HG03342 (cell line): ENCODE measurements around the gene F2RL3.

ENCODE experiments used
- ATAC-seq: cut with Tn5 transposase; IDR thresholded peaks from one replicate; pipeline ENCODE4 v1.9.1; 2021; ENCODE audit warnings: mild to moderate bottlenecking, moderate library complexity; ENCODE audit not compliant: unreplicated experiment

The F2RL3 gene

GRCh38 chr19:16892868-16893685, 4.3 kb downstream of the F2RL3 start:
- no peak for ATAC-seq

DNA sequence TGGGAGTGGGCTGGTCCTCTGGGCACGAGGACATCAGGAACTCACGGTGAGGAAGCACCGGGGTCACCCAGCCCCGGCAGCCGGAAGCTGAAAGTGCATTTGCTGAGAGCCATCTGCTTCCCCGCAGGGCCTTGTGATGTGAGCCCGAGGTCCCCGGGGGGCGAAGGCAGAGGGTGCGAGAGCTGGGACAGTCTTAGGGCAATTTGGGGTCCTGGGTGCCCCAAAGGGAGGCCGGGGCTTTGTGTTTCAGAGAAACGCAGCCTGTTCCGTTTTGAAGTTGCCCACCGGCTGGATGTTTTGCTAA, 4.8 kb downstream of the F2RL3 start:
- no peak for ATAC-seq

GRCh38 chr19:16894080-16894479, 5.3 kb downstream of the F2RL3 start:
- no peak for ATAC-seq

GRCh38 chr19:16895467-16896145, 6.8 kb downstream of the F2RL3 start:
- no peak for ATAC-seq

- ATAC-seq: peak; percentile 28
Measured at GRCh38 chr19:16896146-16897028, 7.6 kb downstream of the F2RL3 start.

DNA sequence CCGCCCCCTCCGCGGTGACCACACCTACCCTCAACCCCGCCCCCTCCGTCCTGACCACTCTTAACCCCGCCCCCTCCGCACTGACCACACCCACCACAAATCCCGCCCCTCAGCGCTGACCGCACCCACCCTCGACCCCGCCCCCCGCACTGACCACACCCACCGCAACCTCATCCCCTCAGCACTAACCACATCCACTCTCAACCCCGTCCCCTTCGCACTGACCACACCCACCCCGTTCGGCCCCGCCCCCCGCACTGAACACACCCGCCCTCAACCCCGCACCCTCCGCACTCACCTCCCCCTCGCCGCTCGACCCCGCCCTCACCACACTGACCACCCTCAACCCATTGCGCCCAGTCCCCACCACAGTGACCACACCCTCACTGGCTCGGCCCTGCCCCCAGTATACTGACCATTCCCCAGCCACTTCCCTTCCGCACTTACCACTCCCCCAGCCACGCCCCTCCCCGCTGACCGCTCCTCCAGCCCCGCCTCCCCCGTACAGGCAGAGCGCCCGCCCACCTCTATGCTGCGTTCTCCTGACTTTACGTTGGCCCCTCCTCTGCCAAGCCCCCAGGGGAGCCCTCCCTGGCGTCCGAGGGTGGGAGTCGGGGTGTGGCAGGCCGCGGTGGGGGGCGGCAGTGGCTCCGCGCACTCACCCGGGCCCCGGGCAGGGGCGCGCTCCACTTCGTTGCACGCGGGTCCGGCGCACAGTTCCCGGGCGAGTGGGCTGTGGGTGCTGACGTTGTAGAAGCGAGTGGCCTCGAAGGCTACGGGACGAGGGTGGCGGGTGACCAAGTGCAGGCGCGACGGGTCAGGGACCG, 8.4 kb downstream of the F2RL3 start:
- peak; percentile 38 for ATAC-seq

DNA sequence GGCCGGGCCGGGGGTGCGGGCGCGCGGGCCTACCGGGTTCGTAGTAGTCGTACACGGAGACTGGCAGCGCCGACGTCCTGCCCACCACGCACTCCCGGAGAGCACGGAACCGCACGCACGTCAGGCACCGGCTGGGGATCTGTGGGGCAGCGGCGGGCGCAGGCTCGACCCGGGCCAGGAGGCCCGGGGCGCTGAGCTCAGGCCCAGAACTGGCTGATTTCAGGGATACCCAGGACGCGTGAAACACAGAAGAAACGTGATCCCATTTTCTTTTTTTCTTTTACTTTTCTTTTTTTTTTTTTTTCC, 9.0 kb downstream of the F2RL3 start:
- peak; percentile 9 for ATAC-seq

DNA sequence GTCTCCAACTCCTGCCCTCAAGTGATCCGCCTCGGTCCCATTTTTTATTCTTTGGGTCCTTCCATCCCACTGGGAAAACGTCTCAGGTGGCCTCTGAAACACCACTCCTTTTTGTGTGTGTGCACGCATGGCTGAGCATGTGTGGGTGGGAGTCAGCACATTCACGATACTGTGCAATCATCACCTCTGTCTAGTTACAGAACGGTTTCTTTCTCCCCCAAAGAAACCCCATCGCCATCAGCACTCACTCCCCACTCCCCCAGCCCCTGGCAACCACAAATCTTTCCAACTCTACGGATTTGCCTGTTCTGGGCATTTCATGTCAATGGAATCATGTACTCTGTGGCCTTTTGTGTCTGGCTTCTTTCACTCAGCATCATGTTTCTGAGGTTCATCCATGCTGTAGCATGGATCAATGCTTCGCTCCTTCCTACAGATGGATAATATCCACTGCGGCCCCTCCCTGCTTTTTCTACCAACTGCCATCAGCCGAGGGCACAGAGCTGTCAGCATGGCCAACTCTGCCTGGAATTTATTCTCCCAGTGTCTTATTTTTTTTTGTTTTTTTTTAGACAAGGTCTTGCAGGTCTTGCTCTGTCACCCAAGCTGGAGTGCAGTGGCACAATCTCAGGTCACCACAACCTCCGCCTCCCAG, 9.7 kb downstream of the F2RL3 start:
- no peak for ATAC-seq

DNA sequence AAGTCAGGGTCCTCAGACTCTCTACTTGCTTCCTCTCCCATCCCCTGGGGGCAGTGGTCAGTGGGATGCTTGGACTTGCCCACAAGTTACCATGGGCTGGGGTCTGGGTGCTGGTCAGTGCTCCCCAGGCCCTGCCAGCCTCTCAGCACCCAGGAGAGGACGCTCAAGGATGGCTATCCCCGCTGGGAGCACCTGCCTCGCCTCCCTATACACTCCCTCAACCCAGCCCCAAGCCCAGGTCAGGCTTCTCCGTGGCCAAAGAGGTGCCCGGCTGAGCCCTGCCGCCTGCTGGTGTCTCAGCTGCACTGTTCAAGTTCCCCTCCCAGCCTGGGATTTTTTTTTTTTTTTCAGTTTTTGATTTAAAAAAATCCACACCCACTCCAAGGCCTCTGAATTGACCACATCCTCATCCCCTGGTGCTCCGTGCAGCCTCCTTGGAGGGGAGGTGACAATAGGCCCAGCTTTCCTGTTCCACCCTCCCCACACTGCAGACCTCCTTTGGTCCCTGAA, 10.8 kb downstream of the F2RL3 start:
- ATAC-seq: no peak

GRCh38 chr19:16901491-16902175, 12.8 kb downstream of the F2RL3 start:
- no peak for ATAC-seq

DNA sequence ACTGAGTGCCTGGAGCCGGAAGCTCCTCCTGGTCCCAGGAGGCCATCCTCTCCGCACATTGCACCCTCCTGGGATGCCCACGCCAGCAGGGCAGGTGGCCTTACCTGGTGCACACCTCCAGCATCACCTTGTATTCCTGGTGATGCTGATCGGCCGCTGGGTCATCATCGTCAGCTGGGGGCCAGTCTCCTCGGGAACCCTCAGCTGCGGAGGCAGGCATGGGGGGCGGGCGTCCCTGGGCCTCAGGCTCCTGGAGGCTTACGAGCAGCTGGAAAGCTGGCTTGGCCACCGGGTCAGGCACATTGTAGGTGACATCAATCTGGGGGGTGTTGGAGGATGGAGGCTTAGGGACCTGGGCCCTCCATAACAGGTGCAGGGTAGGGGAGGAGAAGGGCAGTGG, 13.7 kb downstream of the F2RL3 start:
- ATAC-seq: no peak

DNA sequence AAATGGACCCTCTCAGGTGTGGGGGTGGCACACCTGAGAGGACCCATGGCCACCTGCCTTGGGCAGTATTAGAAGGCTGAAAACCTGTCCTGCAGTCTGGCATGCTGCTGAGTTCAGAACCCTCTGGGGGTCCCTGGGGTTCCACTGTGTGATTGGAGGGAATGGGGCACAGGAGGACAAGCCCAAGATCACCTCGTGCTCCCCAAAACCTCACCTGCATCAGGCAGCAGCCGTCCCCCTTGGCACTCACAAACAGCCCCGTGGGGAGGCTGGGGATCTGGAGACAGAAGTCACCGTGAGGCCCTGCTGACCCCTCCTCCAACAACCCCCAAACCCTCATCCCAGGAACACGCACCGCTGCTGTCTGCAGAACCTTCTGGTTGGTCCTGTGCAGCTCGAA, 14.5 kb downstream of the F2RL3 start:
- ATAC-seq: no peak

GRCh38 chr19:16904599-16904998, 15.8 kb downstream of the F2RL3 start:
- ATAC-seq: no peak

DNA sequence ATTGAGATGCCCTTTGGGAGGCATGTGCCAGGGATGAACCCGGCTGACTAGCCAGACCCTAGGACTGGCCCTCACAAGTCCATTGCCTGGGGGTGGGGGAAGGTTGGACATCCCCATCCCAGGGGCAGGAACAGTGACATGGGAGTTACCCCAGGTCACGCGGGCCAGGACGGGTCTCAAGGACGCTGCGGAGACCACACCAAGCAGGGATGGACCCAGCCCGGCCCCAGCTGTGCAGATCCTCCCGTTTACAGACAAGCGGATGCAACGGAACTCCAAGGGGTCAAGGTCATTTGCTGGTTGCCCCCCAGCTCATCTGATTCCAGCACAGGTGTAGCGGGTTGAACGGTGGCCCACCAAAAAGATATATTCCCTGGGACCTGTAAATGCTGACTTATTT, 20.0 kb downstream of the F2RL3 start:
- no peak for ATAC-seq

DNA sequence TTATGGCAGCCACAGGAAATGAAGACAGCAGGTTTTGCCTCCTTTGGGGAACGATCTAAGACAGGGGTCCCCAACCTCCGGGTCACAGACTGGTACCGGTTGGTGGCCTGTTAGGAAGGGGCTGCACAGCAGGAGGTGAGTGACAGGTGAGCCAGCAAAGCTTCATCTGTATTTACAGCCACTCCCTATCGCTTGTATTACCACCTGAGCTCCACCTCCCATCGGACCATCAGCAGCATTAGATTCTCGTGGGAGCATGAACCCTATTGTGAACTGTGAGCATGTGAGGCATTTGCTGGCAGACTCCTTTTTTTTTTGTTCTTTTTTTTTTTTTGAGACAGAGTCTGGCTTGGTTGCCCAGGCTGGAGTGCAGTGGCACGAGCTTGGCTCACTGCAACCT, 22.2 kb downstream of the F2RL3 start:
- ATAC-seq: no peak

- ATAC-seq: no peak
Measured at GRCh38 chr19:16912780-16913179, 24.0 kb downstream of the F2RL3 start.

GRCh38 chr19:16914421-16914820, 25.6 kb downstream of the F2RL3 start:
- no peak for ATAC-seq

GRCh38 chr19:16915135-16915534, 26.3 kb downstream of the F2RL3 start:
- ATAC-seq: no peak

GRCh38 chr19:16915734-16916133, 26.9 kb downstream of the F2RL3 start:
- ATAC-seq: no peak

- no peak for ATAC-seq
Measured at GRCh38 chr19:16917401-16917800, 28.6 kb downstream of the F2RL3 start.
